Activated gamma-delta T cell (primary cell): ENCODE results near the gene SLC1A4.
"Not testable (repeated sequence)": the region's sequence is repeated elsewhere in the genome, so short reads cannot be mapped to it uniquely, and the experiment has no call there.

Source experiments
- DNase-seq: peaks from one replicate; lab custom pipeline; 2025; lab: John Stamatoyannopoulos, UW

SLC1A4 gene

DNA sequence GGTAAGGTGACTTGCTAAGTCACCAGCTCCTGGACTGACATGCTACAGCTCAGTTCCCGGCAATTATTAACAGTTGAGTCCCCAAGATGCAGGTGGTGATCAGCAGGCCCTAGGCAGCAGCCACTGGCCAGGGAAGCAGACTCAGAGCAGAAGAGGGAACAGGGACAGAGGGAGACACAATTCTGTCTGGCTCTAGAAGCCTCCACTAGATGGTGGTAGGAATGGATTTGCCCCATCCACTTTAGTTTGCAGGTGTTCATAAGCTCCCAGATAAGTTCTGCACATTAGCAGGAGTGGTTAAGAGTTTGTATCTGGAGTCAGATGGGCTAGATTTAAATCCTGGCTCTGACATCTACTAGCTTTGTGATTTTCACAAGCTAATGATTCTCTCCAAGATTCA, 25.5 kb upstream of the SLC1A4 start:
- no peak for DNase-seq

GRCh38 chr2:64966017-64966416, 23.2 kb upstream of the SLC1A4 start:
- DNase-seq = no peak

DNA sequence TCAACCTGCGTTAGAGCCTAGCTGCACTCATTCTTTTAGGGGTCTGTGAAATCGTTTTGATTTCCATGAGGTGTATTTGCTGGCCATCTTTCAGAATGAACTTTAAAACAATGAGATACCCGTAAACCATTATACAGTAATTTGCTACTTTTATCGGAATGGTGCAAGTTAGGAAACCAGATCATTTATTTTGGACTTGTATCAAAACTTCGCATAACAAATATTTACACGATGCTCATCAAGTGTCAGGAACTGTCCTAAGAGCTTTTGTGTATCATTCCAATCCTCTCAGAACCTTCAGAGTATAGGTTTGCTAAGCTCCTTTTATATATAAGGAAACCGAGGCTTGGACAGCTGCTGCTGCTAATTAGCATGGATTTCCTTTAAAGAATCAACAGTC, 22.4 kb upstream of the SLC1A4 start:
- no peak for DNase-seq

GRCh38 chr2:64967601-64968000, 21.6 kb upstream of the SLC1A4 start:
- DNase-seq = no peak

DNA sequence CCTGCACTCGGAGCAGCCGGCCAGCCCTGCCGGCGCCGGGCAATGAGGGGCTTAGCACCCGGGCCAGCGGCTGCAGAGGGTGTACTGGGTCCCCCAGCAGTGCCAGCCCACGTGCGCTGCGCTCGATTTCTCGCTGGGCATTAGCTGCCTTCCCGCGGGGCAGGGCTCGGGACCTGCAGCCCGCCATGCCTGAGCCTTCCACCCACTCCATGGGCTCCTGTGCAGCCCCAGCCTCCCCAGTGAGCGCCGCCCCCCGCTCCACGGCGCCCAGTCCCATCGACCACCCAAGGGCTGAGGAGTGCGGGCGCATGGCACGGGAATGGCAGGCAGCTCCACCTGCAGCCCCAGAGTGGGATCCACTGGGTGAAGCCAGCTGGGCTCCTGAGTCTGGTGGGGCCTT, 20.1 kb upstream of the SLC1A4 start:
- DNase-seq = not testable (repeated sequence)

GRCh38 chr2:64970495-64970894, 18.7 kb upstream of the SLC1A4 start:
- DNase-seq = no peak

- DNase-seq = no peak
Observed at GRCh38 chr2:64972426-64972825, 16.8 kb upstream of the SLC1A4 start.

DNA sequence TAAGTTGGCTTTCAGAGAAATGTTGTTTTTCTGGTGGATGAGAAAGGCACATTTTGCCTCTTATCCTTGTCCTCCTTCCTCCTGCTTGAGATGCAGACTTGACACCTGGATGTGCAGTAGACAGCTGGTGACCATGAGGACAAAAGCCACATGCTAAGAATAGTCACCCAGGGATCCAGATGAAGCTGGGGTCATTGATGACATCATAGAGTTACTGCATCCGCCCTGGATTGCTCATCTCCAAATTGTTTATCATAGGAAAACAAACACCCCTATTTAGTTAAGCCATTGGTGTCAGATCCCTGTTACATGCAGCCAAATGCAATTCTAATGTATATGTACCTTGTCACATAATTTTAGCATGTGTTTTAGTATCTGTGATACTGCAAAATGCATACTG, 16.3 kb upstream of the SLC1A4 start:
- DNase-seq = no peak

GRCh38 chr2:64975232-64975821, 13.9 kb upstream of the SLC1A4 start:
- no peak for DNase-seq

DNA sequence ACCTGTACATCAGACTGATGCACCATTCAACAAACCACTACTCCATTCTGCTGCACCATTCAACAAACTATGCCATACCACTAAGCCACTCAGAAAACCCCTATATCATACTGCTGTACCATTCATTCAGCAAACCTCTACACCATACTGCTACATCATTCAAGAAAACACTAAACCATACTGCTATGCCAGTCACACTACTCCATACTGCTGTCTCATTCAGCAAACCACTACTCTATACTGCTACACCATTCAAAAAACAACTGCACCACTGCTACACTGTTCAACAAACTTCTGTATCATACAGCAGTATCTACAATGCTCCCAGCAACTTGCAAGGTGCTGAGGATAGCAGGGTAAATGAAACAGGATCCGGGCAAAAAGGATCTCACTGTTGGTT, 12.9 kb upstream of the SLC1A4 start:
- no peak for DNase-seq

DNA sequence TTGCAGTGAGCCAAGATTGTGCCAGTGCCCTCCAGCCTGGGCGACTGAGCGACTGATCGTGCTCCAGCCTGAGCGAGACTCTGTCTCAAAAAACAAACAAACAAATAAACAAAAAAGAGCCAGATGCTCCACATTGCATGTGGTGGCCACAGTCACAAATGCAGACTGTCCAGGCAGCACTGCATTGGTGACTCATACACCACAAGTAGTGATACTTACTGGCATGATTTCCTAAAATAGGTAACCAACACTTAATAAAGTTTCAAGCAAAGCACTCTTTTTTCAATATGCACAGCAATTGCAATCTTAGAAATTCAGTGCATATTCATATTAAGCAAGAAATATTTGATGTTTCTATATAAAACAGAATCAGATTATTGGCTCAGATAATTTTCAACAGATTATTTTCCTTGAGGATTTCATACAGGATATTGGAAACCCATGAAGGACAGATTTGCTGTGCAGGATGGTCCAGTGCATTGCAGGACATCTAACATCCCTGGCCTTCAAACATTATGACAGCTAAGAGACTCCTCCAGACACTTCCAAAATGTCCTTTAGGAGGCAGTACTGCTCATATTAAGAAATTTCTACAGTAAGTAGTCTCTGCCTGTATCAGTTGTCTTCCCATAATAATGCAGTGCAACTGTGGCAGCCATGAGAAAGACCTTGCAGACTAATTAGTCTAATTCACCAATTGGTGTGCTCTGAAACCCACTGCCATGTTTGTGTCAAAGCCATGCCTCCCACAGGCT, 10.5 kb upstream of the SLC1A4 start:
- DNase-seq = no peak

- DNase-seq = no peak
Observed at GRCh38 chr2:64979744-64980143, 9.5 kb upstream of the SLC1A4 start.

DNA sequence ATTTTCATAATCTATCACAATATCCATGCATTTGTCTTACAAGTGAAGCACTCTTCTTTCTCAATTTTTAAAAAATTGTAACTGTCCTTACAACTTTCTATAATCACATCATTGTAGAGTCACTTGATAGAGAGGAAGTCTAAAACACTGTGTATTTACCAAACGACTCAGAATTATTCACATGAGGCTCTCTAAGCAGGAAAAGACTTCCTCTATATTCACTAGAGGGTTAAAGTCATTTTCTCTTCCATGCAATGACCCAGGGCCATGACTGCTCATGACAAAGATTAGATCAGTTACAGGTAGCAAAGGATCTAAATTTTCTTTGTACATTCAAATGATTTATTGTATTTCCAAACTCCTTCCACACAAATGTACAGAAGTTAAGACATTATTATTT, 9.0 kb upstream of the SLC1A4 start:
- DNase-seq = no peak

GRCh38 chr2:64982311-64982857, 6.8 kb upstream of the SLC1A4 start:
- no peak for DNase-seq

- no peak for DNase-seq
Observed at GRCh38 chr2:64982932-64983331, 6.3 kb upstream of the SLC1A4 start.

- DNase-seq = no peak
Observed at GRCh38 chr2:64985447-64985846, 3.8 kb upstream of the SLC1A4 start.

GRCh38 chr2:64987001-64987955, 1.9 kb upstream of the SLC1A4 start:
- DNase-seq = no peak

DNA sequence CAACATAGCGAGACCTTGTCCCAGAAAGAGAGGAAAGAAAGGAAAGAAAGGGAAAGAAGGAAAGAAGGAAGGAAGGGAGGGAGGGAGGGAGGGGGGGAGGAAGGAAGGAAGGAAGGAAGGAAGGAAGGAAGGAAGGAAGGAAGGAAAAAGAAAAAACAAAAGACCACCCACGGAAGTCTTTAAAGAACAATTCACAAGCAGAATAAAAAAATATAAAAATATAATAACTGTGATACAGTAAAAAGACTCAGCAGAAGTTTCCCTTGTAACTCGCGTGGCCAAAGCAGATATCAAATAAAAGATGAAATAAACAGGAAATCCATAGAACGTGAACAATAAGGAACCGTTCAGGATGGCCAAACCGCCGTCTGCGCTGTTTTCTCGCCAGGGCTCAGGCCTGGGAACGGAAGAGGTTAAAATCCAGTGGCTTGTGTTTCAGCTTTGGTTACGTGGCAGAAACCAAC, 1.2 kb upstream of the SLC1A4 start:
- DNase-seq = no peak

- DNase-seq = peak; percentile 25
Observed at GRCh38 chr2:64988420-64989125, 626 bp upstream of the SLC1A4 start.

DNA sequence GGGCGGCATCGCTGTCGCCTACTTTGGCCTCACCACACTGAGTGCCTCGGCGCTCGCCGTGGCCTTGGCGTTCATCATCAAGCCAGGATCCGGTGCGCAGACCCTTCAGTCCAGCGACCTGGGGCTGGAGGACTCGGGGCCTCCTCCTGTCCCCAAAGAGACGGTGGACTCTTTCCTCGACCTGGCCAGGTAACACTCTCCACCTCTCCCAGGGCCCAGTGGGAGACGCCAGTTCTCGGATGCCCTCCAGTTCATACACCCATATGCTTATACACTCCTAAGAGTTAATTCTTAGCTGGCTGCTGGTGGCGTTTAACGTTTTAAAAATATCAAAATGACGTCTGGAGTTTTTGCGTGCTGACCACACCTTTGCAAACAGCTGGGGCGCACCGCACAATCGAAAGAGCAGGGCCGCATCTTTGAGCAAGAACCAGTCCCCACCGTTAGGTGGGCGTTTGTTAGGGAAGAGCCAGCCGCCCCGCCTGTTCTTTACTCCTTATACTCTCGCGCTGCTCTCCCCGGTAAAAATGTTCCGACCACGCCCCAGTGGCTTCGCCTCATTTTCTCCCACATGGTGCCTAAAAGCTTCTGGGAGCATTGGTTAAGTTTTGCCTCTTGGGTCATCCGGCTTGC, 899 bp downstream of the SLC1A4 start:
- no peak for DNase-seq

DNA sequence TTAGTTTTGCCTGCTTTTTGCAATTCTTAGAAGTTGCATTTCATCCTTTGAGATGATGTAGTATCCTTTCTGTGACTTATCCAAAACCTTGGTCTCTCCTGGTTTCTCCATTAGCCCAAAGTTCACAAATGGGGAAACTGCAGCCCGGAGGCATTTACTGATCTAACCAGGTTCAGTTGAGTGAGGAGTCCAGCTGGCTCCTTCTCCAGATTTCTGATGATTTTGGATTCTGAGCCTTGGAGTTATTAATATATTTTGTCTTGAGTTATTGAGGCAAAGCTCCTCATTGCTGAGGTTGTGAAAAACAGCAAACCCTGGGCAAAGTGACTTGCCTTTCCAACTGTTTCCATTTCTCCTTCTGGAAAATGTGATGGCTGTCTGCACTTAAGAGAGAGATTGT, 1.7 kb downstream of the SLC1A4 start:
- DNase-seq = no peak
